SK-N-SH (cell line): ENCODE measurements around the gene PLCB1. TPM values are rescaled to one million over a fixed set of nuclear protein-coding genes. Genes with fewer than 3 reads are reported as not detected.

Source experiments
- CTCF ChIA-PET: fragments of 300-600, 350-600 bp; formaldehyde crosslinking; extraction: SDS; loops from one replicate; lab custom pipeline; 2021; lab: Yijun Ruan, JAX
- POLR2A ChIA-PET: fragments of 350-600 bp; sonication (Branson Sonifier 250); formaldehyde crosslinking; extraction: SDS; loops from one replicate; lab custom pipeline; 2020; ENCODE audit warnings: antibody characterized with exemption, inconsistent platforms; lab: Yijun Ruan, JAX
- DNase-seq: peaks from one replicate; pipeline ENCODE4 v3.0.0; 2012
- H2AFZ ChIP-seq: fragments of 200-600 bp; sonication (generic); 2 replicates; pipeline ENCODE4 v1.8.1; 2016; ENCODE audit warnings: antibody characterized with exemption, mild to moderate bottlenecking, low read depth
- H3F3A ChIP-seq: fragments of 200-600 bp; sonication (generic); replicated peaks from 2 replicates; pipeline ENCODE3; 2016; ENCODE audit warnings: antibody characterized with exemption, mild to moderate bottlenecking; ENCODE audit not compliant: insufficient read depth
- H3K27ac ChIP-seq, 2 experiments: fragments of 200-500 bp in 1 of 2; fragments of 200-600 bp in 1 of 2; sonication (Bioruptor generic) in 1 of 2; sonication (generic), shearing (Covaris generic) in 1 of 2; 2 replicates each; pipeline versions ENCODE4 v1.5.1 to v1.6.1; 2014 to 2016; ENCODE audit warnings: low read depth in 2 of 2, inconsistent platforms in 1 of 2, low read length in 1 of 2, mild to moderate bottlenecking in 1 of 2, mixed read lengths in 1 of 2
- H3K27me3 ChIP-seq: fragments of 200-600 bp; sonication (generic), shearing (Covaris generic); 2 replicates; pipeline ENCODE4 v1.6.1; 2016; ENCODE audit warnings: mixed run types; ENCODE audit not compliant: insufficient read depth
- H3K36me3 ChIP-seq, 2 experiments: fragments of 200-500 bp in 1 of 2; fragments of 200-600 bp in 1 of 2; sonication (Bioruptor generic) in 1 of 2; sonication (generic) in 1 of 2; replicated peaks in 1 of 2; 2 replicates each; pipeline versions ENCODE3 to v1.5.1; 2014 to 2016; ENCODE audit warnings: low read length in 1 of 2, mild to moderate bottlenecking in 1 of 2; ENCODE audit not compliant: insufficient read depth in 2 of 2, control insufficient read depth in 1 of 2
- H3K4me1 ChIP-seq, 2 experiments: fragments of 200-500 bp in 1 of 2; fragments of 200-600 bp in 1 of 2; sonication (Bioruptor generic) in 1 of 2; sonication (generic), shearing (Covaris generic) in 1 of 2; 2 replicates each; pipeline versions ENCODE4 v1.5.1 to v1.6.1; 2014 to 2016; ENCODE audit warnings: low read depth in 1 of 2, low read length in 1 of 2, mixed run types in 1 of 2; ENCODE audit not compliant: insufficient read depth in 2 of 2, control insufficient read depth in 1 of 2
- H3K4me2 ChIP-seq: fragments of 200-600 bp; sonication (generic), shearing (Covaris generic); 2 replicates; pipeline ENCODE4 v1.6.1; 2017; ENCODE audit warnings: mixed run types
- H3K4me3 ChIP-seq, 2 experiments: fragments of 200-500 bp in 1 of 2; fragments of 200-600 bp in 1 of 2; sonication (Bioruptor generic) in 1 of 2; sonication (generic), shearing (Covaris generic) in 1 of 2; 2 replicates each; pipeline versions ENCODE4 v1.5.1 to v1.8.1; 2014 to 2016; ENCODE audit warnings: low read depth in 2 of 2, inconsistent platforms in 1 of 2, low read length in 1 of 2, mild to moderate bottlenecking in 1 of 2, mixed read lengths in 1 of 2, moderate library complexity in 1 of 2
- H3K79me2 ChIP-seq: fragments of 200-600 bp; sonication (generic); 2 replicates; pipeline ENCODE4 v1.8.1; 2017; ENCODE audit warnings: mild to moderate bottlenecking; ENCODE audit not compliant: insufficient read depth
- H3K9ac ChIP-seq: fragments of 200-600 bp; sonication (generic); 2 replicates; pipeline ENCODE4 v1.6.1; 2017; ENCODE audit warnings: mixed run types
- H3K9me2 ChIP-seq: fragments of 200-600 bp; sonication (generic); 2 replicates; pipeline ENCODE4 v1.6.1; 2017; ENCODE audit warnings: mixed run types
- H3K9me3 ChIP-seq: fragments of 200-600 bp; sonication (generic); 2 replicates; pipeline ENCODE4 v1.6.1; 2017; ENCODE audit warnings: mixed run types, mild to moderate bottlenecking, moderate library complexity
- H4K20me1 ChIP-seq: fragments of 200-600 bp; sonication (generic); 2 replicates; pipeline ENCODE4 v1.6.1; 2017; ENCODE audit warnings: mild to moderate bottlenecking, mixed run types; ENCODE audit not compliant: insufficient read depth
- EP300 ChIP-seq, 2 experiments: IDR thresholded peaks; 2 replicates each; pipeline versions ENCODE4 v1.4.0 to v1.6.1; 2012; ENCODE audit warnings: borderline replicate concordance in 1 of 2, low read depth in 1 of 2, low read length in 1 of 2
- GATA2 ChIP-seq: sonication (generic); formaldehyde crosslinking; IDR thresholded peaks from 2 replicates; pipeline ENCODE4 v1.5.0; 2020; ENCODE audit warnings: mild to moderate bottlenecking, missing genetic modification reagents
- MAX ChIP-seq: IDR thresholded peaks from 2 replicates; pipeline ENCODE4 v1.4.0; 2012; ENCODE audit warnings: low read depth
- MEF2A ChIP-seq: IDR thresholded peaks from 2 replicates; pipeline ENCODE4 v1.4.0; 2012; ENCODE audit warnings: low read depth, borderline replicate concordance
- NFIC ChIP-seq: IDR thresholded peaks from 2 replicates; pipeline ENCODE4 v1.4.0; 2012; ENCODE audit warnings: borderline replicate concordance
- NRF1 ChIP-seq: IDR thresholded peaks from 2 replicates; pipeline ENCODE4 v1.6.1; 2012; ENCODE audit warnings: low read depth, mild to moderate bottlenecking, low read length
- RAD21 ChIP-seq: IDR thresholded peaks from 2 replicates; pipeline ENCODE4 v1.6.1; 2012; ENCODE audit warnings: mild to moderate bottlenecking, low read length
- REST ChIP-seq: IDR thresholded peaks from 2 replicates; pipeline ENCODE4 v1.6.1; 2012; ENCODE audit warnings: mild to moderate bottlenecking, low read depth, low read length, moderate library complexity
- RXRA ChIP-seq: IDR thresholded peaks from 2 replicates; pipeline ENCODE4 v1.4.0; 2012; ENCODE audit warnings: low read depth, mild to moderate bottlenecking, borderline replicate concordance
- TEAD4 ChIP-seq: IDR thresholded peaks from 2 replicates; pipeline ENCODE4 v1.4.0; 2012; ENCODE audit warnings: mild to moderate bottlenecking, borderline replicate concordance; ENCODE audit not compliant: insufficient read depth
- USF2 ChIP-seq: fragments of 150-350 bp; IDR thresholded peaks from 2 replicates; pipeline ENCODE4 v1.6.1; 2017; ENCODE audit warnings: antibody characterized with exemption, low read length, low read depth, borderline replicate concordance
- ZBTB33 ChIP-seq: IDR thresholded peaks from 2 replicates; pipeline ENCODE4 v1.4.0; 2012; ENCODE audit warnings: low read depth, borderline replicate concordance
- WGBS: methylation state at CpG from one replicate; pipeline ENCODE4 v1.1.6; 2017; ENCODE audit warnings: low lambda C conversion rate; 5-methylcytosine and 5-hydroxymethylcytosine counted together
- polyA plus RNA-seq, 3 experiments: library from polyadenylated mRNA; depleted of rRNA; stranded (reverse); fragments of >200 nt; gene quantifications; 2 replicates each; pipeline ENCODE4 v1.2.3, GENCODE V29; 2012
- TF ChIP-seq, protein P1 (sequence below): IDR thresholded peaks from 2 replicates; pipeline ENCODE4 v1.4.0; 2012; ENCODE audit warnings: low read depth, borderline replicate concordance
- TF ChIP-seq, protein P2 (sequence below): IDR thresholded peaks from 2 replicates; pipeline ENCODE4; 2012

The PLCB1 gene
- polyA plus RNA-seq, 1 of the 3 experiments (the other 2 are of a cell fraction) = 10.5 TPM

DNA sequence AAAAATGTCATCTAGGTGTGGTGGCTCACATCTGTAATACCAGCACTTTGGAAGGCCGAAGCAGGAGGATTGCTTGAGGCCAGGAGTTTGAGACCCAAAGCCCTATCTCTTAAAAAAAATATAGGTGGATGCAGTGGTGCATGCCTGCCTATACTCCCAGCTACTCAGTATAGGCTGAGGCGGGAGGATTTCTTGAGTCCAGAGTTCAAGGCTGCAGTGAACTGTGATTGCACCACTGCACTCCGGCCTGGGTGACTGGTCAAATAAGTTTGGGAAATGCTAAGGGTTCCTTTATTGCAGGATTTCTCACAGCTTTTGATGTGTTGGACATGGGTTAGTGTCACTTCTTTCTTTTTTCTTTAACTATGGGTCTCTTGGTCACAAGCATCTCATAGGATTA is 261.3 kb downstream of the PLCB1 start:
- ChIA-PET CTCF (no interaction called here), POLR2A (no interaction called here)
- Histone ChIP-seq H3K4me1 (peaks cover 6 to 9% of the 10 kb centered on the region in 2 experiments; a peak in 3 of 4 replicates), H3K4me2 (no peak overlapping the region), H3K27me3 (no peaks in the 10 kb centered on the region), H3K36me3 (no peaks in the 10 kb centered on the region), H3K4me3 (no peak overlapping the region), H3F3A (peaks cover 6% of the 10 kb centered on the region), H3K9ac (no peak overlapping the region), H3K79me2 (0 out of 2 replicates have a peak, but pooled peaks cover 8% of the 10 kb centered on the region), H3K9me3 (no peaks in the 10 kb centered on the region), H2AFZ (no peak overlapping the region), H4K20me1 (no peaks in the 10 kb centered on the region), H3K9me2 (no peaks in the 10 kb centered on the region), H3K27ac (no peak overlapping the region)
- DNase-seq = no peak
- WGBS = 66% methylated on average over 3 of the region's 3 CpGs
- TF ChIP-seq NFIC = no peak
- TF ChIP-seq NRF1 = no peak
- no peak for TF ChIP-seq USF2
- TF ChIP-seq, protein P1, sequence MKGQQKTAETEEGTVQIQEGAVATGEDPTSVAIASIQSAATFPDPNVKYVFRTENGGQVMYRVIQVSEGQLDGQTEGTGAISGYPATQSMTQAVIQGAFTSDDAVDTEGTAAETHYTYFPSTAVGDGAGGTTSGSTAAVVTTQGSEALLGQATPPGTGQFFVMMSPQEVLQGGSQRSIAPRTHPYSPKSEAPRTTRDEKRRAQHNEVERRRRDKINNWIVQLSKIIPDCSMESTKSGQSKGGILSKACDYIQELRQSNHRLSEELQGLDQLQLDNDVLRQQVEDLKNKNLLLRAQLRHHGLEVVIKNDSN = no peak
- TF ChIP-seq GATA2 (CRISPR knock-in tag) = no peak
- TF ChIP-seq EP300 (IDR thresholded peaks at IDR 0.05; ENCODE audit: borderline replicate concordance in 1 of 2, low read depth in 1 of 2, low read length in 1 of 2) = no peak
- TF ChIP-seq, protein P2, sequence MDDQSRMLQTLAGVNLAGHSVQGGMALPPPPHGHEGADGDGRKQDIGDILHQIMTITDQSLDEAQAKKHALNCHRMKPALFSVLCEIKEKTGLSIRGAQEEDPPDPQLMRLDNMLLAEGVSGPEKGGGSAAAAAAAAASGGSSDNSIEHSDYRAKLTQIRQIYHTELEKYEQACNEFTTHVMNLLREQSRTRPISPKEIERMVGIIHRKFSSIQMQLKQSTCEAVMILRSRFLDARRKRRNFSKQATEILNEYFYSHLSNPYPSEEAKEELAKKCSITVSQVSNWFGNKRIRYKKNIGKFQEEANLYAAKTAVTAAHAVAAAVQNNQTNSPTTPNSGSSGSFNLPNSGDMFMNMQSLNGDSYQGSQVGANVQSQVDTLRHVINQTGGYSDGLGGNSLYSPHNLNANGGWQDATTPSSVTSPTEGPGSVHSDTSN = no peak
- TF ChIP-seq ZBTB33 = no peak
- no peak for TF ChIP-seq MAX
- no peak for TF ChIP-seq TEAD4
- no peak for TF ChIP-seq REST
- no peak for TF ChIP-seq MEF2A
- TF ChIP-seq RXRA = no peak
- no peak for TF ChIP-seq RAD21
